Fibroblast of mammary gland (primary cell): ENCODE measurements around the gene QRFP.

Source experiments
- DNase-seq: peaks from one replicate; pipeline ENCODE4 v3.0.0-alpha.2; 2010; ENCODE audit warnings: low read depth
- H3K4me3 ChIP-seq: 2 replicates; pipeline ENCODE4 v1.5.1; 2011; ENCODE audit warnings: low read depth, mild to moderate bottlenecking, low read length, moderate library complexity; ENCODE audit not compliant: control insufficient read depth
- TF ChIP-seq, protein P1 (sequence below): conservative IDR thresholded peaks from 2 replicates; pipeline ENCODE4 v1.5.1; 2011; ENCODE audit warnings: low read depth, low read length, inconsistent platforms; ENCODE audit not compliant: control insufficient read depth, insufficient read depth

Gene QRFP

DNA sequence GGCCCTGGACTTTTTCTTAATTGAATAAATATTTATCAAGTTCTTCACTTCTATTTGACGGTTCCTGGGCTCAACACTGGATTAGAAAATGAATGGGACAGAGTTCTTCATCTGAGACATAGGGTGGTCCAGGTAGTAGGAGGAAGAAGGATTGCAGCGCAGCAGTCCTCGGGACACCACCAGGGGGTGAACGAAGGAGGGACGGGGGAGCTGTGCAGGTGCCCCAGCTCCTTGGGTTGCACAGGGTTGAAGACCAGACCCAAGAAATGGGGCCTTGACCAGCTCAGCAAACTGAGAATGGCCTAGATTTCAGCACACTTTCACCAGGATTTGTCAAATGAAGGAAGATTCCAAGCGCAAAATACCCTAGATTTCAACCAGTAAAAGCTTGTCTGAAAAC, 32.1 kb downstream of the QRFP start:
- no peak for DNase-seq
- TF ChIP-seq, protein P1, sequence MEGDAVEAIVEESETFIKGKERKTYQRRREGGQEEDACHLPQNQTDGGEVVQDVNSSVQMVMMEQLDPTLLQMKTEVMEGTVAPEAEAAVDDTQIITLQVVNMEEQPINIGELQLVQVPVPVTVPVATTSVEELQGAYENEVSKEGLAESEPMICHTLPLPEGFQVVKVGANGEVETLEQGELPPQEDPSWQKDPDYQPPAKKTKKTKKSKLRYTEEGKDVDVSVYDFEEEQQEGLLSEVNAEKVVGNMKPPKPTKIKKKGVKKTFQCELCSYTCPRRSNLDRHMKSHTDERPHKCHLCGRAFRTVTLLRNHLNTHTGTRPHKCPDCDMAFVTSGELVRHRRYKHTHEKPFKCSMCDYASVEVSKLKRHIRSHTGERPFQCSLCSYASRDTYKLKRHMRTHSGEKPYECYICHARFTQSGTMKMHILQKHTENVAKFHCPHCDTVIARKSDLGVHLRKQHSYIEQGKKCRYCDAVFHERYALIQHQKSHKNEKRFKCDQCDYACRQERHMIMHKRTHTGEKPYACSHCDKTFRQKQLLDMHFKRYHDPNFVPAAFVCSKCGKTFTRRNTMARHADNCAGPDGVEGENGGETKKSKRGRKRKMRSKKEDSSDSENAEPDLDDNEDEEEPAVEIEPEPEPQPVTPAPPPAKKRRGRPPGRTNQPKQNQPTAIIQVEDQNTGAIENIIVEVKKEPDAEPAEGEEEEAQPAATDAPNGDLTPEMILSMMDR: no peak
- no peak overlapping the region for H3K4me3 ChIP-seq

DNA sequence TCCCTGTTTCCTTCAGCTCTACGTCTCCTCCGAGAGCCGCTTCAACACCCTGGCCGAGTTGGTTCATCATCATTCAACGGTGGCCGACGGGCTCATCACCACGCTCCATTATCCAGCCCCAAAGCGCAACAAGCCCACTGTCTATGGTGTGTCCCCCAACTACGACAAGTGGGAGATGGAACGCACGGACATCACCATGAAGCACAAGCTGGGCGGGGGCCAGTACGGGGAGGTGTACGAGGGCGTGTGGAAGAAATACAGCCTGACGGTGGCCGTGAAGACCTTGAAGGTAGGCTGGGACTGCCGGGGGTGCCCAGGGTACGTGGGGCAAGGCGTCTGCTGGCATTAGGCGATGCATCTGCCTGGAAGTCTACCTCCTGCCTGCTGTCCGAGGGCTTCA, 33.9 kb downstream of the QRFP start:
- TF ChIP-seq, protein P1: no peak

DNA sequence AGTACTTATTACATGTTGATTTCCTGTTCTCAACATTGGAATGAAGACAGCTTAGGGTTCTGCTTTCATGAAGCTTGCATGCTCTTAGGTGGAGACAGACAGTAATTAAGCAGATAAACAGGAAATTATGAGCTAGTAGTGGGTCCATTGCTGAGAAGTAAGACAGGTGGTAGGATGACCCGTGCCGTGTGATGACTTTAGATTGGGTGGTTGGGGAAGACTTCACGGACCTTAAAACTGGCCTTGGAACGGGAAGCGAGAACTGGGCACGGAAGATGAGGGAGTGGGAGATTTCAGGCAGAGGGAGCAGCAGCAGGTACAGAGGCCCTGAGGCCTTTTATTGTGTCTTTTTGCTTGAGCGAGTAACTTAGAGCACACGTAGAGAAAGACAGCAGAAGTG, 34.4 kb downstream of the QRFP start:
- H3K4me3 ChIP-seq: no peak overlapping the region
- TF ChIP-seq, protein P1: no peak
- DNase-seq: no peak

More for the DNA sequence above, 33.9 kb downstream of the QRFP start:
- no peak overlapping the region for H3K4me3 ChIP-seq
- no peak for DNase-seq

DNA sequence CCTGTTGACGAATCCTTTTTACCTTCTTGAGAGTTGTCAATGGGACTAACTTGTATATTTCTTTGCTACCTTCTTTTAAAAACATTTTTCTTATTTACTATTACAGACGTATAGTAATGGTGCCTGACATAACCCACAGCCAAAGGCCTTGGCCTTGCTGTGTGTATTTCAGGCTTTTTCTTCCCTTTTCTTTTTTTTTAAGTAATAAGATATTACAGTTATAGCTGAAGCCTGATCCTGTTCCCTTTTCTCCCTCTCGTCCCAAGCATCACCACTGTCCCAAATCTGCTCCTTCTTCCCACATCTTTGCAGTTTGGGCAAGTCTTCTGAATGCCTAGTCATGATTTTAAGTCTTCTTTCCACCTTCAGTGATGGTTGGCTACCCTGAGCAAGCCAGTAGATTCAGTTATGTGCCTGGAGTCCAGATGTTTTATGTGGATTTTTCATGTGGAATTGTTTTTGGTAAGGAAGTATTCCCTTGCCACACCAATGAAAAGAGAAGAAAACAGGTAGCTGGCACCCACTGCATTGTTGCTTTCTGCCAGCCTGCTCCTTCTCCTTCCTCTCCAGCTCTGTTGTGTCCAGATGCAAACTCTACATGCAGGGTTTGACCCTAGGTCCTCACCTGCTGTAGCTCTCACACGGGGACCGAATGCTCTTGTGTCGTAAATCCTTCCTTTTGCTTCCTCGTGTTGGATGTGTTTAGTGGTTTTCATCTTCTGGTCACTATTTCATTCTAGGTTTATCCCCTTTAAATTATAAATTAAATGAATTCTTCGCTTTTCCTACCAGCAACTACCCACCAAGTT, 35.0 kb downstream of the QRFP start:
- DNase-seq: no peak
- H3K4me3 ChIP-seq: no peak overlapping the region
- TF ChIP-seq, protein P1: no peak

DNA sequence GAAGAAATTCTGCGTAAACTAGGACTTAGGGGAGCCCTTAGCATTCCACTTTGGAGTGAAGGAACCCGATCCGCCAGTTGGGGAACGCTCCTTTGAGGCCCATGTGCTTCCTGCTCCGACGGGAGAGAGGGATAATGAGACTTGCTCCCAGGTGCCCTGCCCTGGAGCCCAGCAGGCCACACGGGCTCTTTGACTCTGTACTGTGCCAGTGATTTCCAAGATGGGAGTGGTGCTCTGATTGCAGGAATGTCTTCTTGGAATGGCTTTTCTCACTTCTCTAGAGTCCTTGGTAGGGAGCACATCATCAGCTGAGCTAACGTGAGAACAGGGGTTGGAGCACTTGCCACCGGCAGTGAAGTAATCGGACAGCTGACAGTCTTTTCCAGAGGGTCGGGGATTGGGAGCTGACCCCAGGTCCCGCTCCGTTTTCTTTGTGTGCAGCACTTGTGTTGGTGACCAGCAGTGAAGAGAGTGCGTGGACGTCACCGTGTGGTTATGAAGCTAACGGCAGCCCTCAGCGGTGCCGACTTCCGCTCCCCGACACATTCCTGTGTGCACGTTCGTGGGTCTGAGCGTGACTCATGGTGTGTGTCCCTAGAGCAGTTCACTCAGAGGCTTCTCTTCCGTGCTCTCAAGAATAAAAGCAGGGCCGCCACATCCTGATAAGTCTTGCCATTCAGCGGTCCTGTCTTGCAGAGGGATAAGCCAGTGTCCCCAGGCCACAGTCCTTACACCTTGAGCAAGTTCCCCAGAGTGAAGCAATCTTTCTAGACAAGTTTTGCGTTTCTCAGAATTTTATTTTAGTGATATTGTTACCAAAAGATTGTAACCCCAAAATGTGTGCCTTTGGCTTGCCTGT, 35.9 kb downstream of the QRFP start:
- peak; percentile 97 for DNase-seq
- TF ChIP-seq, protein P1: peak; percentile 22
- H3K4me3 ChIP-seq: no peak overlapping the region

DNA sequence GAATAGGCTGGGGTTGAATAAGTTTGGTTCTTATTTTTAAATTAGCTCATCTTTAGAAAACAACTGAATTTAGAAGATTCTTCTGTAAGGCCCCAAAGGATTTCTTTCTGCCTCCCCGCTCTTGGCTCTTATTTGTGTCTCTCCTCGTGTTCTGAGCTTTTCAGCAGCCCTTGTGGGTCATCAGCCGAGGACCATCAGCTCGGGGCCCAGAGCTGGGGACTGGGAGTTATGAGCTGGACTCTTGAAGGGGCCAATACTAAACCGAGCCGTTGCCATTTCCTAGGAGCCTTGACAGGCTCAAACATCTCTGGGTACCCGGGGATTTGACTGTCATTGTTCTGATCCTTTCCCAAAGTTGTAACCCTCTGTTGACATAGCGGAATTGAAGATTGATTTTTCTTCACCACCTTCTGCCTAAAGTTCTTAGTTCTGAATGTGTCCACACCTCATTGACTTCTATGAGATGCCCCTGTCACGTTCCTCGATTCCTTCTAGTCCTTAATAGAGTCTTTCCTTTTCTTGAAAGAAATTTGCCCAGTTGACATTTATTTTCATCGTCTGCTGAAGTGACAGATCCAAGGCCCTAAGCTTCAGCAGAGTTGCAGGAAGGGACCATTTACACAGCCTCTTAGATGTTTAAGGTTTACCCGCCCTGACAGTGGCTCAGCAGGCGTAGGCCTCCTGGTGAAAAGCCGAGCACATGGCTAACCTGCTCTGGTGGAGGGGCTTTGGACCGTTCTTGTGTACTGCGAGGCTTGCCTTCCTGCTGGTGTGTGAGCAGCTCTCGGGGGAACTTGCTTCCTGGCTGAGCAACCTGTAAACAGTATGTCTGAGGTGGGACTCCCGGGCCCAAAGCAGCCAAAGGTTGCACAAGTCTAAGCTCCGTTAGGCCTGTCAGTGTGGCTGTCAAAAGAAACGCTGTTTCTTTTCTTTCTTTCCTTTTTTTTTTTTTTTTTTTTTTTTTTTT, 37.6 kb downstream of the QRFP start:
- no peak for DNase-seq
- TF ChIP-seq, protein P1: no peak
- H3K4me3 ChIP-seq: no peak overlapping the region
